Erythroblast (primary cell): ENCODE data around the gene FHAD1.
"Not testable (repeated sequence)": the region's sequence is repeated elsewhere in the genome, so short reads cannot be mapped to it uniquely, and the experiment has no call there.

Experiments used
- DNase-seq, 2 experiments: peaks; one replicate each; lab custom pipeline; 2025; lab: John Stamatoyannopoulos, UW
- GATA1 ChIP-seq: IDR thresholded peaks from 2 replicates; pipeline ENCODE4 v1.6.1; 2011; ENCODE audit warnings: low read depth, mild to moderate bottlenecking, control low read depth, low read length, moderate library complexity
- POLR2A ChIP-seq: IDR thresholded peaks from 2 replicates; pipeline ENCODE4 v1.6.1; 2011; ENCODE audit warnings: mild to moderate bottlenecking, low read length

The FHAD1 gene

GRCh38 chr1:15299806-15300205 lies 52.8 kb downstream of the FHAD1 start:
- DNase-seq = no peak
- TF ChIP-seq POLR2A (no peak), GATA1 (no peak)

- no peak for DNase-seq
- TF ChIP-seq GATA1 (no peak), POLR2A (no peak)
Measured at GRCh38 chr1:15303935-15304334, 56.9 kb downstream of the FHAD1 start.

- TF ChIP-seq GATA1 (no peak), POLR2A (no peak)
- peak; percentile 22 to 60 for DNase-seq
Measured at GRCh38 chr1:15304708-15305467, 57.9 kb downstream of the FHAD1 start.

GRCh38 chr1:15305468-15305770 lies 58.4 kb downstream of the FHAD1 start:
- no peak for DNase-seq
- TF ChIP-seq POLR2A (no peak), GATA1 (no peak)

- not testable (repeated sequence) for DNase-seq
Measured at GRCh38 chr1:15306352-15306751, 59.3 kb downstream of the FHAD1 start.

- no peak for TF ChIP-seq POLR2A
- no peak for TF ChIP-seq GATA1
- DNase-seq = no peak
Measured at GRCh38 chr1:15308135-15308534, 61.1 kb downstream of the FHAD1 start.

DNA sequence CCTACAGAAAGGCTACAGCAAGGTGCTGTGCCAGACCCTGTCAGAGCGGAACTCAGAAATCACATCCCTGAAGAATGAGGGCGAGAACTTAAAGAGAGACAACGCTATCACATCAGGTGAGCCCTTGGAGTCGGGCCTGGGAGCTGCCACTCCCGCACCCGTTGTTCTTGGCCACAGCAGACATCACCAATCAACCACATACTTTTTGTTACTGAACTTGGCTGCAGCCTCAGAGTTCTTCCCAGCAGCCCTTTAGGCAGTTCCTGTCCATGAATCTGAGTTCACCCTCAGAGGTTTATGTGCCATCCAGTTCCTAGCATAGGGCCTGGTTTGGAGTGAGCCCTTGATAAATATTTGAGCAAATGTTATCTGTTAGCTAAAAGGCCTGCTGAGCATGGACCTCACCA lies 61.6 kb downstream of the FHAD1 start:
- TF ChIP-seq GATA1 (no peak), POLR2A (no peak)
- DNase-seq = no peak

GRCh38 chr1:15309687-15310086 lies 62.7 kb downstream of the FHAD1 start:
- TF ChIP-seq GATA1 = no peak
- DNase-seq = no peak

DNA sequence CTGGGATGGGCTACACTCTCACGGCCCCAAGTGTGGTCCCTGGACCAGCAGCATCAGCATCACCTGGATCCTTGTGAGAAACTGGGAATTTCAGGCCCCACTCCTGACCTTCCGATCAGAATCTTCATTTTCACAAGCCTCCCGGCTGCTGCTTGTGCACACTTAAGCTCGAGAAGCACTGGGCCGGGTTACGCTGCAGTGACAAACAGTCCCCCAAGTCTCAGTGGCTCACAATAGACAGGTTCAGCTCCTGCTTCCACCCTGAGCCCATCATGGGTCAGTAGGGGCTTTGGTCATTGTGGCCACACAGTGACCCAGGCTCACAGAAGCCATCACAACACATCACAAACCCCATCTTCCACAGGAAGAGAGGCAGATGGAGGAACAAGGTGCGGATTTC lies 63.5 kb downstream of the FHAD1 start:
- no peak for DNase-seq
- TF ChIP-seq GATA1 = no peak
- TF ChIP-seq POLR2A = no peak

DNA sequence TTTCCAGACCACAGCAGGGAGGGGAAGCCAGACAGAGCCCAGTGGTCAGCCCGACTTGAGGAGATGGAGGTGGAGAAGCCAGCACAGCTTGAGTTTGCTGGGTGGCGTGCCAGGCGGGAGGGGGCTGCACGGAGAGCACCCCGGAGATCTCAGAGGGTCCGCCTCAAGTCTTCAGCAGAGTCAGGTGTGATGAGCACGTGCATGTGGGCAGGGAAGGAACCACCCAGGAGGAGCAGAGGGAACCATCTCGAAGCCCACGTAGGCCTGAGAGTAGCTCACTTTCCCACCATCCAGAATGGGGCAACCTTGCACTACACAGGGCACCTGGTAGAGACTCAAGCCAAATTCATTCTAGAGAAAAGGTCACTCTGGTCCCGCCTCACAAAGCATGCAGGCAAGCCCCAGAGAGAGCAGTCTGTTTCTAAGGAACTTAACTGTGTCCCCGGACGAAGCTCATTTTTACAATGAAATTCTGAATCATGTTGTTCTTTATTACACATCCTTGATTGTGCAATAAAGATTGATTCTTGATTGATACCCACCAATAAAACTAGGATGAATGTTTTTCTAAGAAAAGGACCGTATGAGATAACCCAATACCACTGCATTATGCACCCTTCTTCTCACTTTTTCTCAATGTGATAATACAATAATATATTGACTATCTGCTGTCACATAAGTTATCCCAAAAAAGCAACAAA lies 64.2 kb downstream of the FHAD1 start:
- DNase-seq = no peak
- TF ChIP-seq POLR2A (no peak), GATA1 (no peak)

DNA sequence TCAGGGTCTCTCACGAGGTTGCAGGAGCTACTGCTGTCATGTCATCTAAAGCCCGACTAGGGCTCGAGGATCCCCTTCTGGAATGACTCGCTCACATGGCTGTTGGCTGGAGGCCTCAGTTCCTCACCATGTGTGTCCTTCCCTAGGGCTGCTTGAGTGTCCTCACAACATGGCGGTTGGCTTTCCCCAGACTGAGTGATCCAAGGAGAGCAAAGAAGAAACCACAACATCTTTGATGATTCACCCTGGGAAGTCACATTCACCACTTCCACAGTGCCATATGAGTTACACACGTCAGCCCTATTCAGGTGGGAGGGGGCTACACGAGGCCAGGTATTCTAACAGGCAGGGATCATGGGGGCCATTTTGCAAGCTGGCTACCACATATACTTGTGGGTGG lies 64.9 kb downstream of the FHAD1 start:
- DNase-seq = no peak
- no peak for TF ChIP-seq POLR2A

DNA sequence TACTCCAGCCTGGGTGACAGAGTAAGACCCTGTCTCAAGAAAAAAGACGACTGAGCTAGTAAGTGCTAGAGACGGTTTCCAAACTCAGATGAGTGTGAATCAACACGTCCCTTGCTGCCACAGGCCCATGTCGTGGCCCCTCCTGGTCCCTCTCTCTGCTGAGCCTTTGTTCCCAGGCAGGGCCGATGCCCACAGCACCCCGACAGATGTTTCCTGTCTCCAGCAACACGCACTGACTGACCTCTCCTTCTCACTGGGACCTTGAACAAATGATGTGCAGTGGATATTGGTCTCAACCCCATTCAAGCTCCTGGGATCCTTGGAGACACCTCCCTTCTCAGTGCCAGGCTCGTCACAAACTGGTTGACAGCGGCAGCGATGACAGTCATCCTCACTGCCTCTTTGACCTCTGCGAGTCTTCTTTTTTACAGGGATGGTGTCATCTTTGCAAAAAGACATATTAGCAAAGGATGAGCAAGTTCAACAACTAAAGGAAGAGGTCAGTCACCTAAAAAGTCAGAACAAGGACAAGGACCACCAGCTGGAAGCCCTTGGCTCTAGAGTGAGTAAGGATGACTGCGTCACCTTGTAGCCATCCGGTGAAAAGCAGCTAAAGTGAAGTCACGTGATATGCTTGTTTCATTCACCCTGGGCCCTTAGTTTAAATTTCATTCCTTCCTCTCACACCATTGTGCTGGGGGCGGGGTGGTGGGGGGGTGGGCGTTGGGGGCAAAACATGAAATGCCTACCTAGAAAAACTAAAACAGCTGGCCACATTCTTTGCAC lies 65.8 kb downstream of the FHAD1 start:
- DNase-seq = no peak
- TF ChIP-seq POLR2A (no peak), GATA1 (no peak)

DNA sequence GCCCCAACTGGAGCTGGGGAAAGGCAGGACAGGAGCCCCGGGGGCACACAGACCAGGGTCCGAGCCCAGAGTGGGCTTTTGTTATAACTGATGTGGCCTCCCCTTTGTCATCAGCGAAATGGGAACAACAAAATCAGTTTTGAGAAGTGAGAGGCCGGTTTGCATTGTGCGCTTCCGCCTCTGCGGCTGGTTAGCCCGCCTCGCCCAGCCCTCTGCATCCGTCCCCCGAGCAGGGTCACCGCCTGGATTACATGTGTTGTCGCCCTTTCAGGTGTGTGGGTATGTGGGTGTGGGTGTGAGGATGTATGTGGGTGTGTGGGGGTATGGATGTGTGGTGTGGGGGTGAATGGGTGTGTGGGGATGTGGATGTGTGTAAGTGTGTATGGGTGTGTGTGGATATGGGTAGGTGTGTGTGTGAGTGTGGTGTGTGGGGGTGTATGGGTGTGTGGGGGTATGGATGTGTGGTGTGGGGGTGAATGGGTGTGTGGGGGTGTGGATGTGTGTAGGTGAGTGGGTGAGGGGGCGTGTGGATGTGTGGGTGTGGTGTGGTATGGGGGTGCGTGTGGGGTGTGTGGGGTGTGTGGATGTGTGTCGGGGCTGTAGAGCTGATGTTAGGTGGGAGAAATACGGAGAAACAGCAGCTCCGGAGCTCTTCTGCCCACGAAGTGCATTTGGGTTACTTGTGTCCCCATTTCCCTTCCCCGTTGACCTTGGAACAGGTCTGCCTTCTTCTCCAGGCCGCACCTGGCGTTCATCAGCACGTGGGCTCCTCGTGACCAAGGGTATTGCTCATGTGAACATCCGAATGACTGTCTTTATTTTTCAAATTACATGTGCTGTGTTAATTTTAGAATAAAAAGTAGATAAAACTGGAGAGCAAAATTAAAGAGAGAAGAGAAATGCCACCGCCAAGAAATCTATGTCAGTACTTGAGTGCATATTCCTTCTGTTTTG lies 67.6 kb downstream of the FHAD1 start:
- TF ChIP-seq POLR2A = no peak
- TF ChIP-seq GATA1 = no peak
- no peak for DNase-seq
